ENCODE results near the gene POGZ. TPM values are rescaled to one million over a fixed set of nuclear protein-coding genes. Genes with fewer than 3 reads are reported as not detected.

Gene POGZ
- total RNA-seq, 1 donor from 2014 or later, result 135 TPM

DNA sequence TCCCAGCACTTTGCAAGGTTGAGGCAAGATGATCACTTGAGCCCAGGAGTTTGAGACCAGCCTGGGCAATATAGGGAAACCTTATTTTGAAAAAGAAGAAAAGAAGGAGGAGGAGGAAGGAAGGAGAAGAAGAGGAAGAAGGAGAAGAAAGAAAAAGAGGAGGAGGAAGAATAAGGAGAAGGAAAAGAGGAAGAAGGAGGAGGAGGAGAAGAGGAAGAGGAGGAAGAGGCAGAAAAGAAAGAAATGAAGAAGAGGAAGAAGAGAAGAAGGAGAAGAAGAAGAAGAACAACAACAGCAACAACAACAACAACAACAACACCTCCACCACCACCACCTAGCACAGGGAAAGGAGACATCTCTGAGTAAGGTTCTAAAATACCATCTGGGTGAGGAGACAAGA lies 97.4 kb downstream of the POGZ start:
- POLR2A ChIA-PET, result no interaction called here
- TF ChIP-seq, protein P1, sequence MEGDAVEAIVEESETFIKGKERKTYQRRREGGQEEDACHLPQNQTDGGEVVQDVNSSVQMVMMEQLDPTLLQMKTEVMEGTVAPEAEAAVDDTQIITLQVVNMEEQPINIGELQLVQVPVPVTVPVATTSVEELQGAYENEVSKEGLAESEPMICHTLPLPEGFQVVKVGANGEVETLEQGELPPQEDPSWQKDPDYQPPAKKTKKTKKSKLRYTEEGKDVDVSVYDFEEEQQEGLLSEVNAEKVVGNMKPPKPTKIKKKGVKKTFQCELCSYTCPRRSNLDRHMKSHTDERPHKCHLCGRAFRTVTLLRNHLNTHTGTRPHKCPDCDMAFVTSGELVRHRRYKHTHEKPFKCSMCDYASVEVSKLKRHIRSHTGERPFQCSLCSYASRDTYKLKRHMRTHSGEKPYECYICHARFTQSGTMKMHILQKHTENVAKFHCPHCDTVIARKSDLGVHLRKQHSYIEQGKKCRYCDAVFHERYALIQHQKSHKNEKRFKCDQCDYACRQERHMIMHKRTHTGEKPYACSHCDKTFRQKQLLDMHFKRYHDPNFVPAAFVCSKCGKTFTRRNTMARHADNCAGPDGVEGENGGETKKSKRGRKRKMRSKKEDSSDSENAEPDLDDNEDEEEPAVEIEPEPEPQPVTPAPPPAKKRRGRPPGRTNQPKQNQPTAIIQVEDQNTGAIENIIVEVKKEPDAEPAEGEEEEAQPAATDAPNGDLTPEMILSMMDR (IDR thresholded peaks at IDR 0.05), result no peak
- Mint-ChIP-seq H3K9me3 (no peaks in the 10 kb centered on the region), H3K4me1 (no peaks in the 10 kb centered on the region), H3K4me3 (no peak overlapping the region), H3K36me3 (ENCODE audit: low read depth) (no peaks in the 10 kb centered on the region), H3K27ac (no peak overlapping the region), H3K27me3 (no peaks in the 10 kb centered on the region)
- ATAC-seq (ENCODE audit: low read depth) (no peak), DNase-seq (no peak)
- intact Hi-C loops (cut with micrococcal nuclease), result no loop called here
- CTCF ChIA-PET, result no interaction called here

DNA sequence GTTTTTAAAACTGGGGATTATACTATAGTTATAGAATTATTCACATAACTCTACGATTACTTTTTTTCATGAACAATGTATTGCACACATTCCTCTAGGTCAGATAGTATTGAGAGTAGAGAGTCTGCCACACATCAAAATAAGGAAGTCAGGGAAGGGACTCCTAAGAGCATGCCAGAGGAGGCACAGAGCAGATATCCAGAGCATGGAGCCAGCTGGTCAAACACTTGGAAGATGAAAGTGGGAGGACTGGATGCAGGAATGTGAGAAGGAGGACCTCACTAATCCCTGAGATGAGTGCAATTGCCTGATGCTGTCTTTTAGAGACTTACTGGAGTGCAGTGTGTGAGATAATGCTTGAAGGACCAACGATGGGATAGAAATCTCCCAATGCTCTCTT lies 102.6 kb downstream of the POGZ start:
- H3K36me3 Mint-ChIP-seq (ENCODE audit: low read depth), result no peaks in the 10 kb centered on the region
- TF ChIP-seq, protein P1 (IDR thresholded peaks at IDR 0.05), result no peak
- H3K27me3 Mint-ChIP-seq, result no peaks in the 10 kb centered on the region
- intact Hi-C loops (cut with micrococcal nuclease), result no loop called here
- ATAC-seq (ENCODE audit: low read depth) (no peak), DNase-seq (no peak)
- CTCF ChIA-PET, result no interaction called here
- H3K9me3 Mint-ChIP-seq, result peaks cover 4% of the 10 kb centered on the region
- no peak overlapping the region for H3K27ac Mint-ChIP-seq
- no peak overlapping the region for H3K4me3 Mint-ChIP-seq
- POLR2A ChIA-PET, result interaction anchor here (0.7 to 1.1 kb wide), 2 partner anchors 10 to 16 kb away, joined by 3 read pairs; partner anchors contain the start of gene RFX5
- H3K4me1 Mint-ChIP-seq, result no peaks in the 10 kb centered on the region

Other genes starting within 250 kb of the POGZ start
- gene PSMD4, start 204.8 kb downstream of the POGZ start, total RNA-seq, result 189 and 201 TPM in 2 replicates
- 38.8 and 40.3 TPM in 2 replicates for gene ZNF687, start 177.2 kb downstream of the POGZ start, total RNA-seq
- gene PI4KB, start 132.1 kb downstream of the POGZ start, total RNA-seq, result 112 and 113 TPM in 2 replicates
- 222 and 262 TPM in 2 replicates for gene RFX5, start 112.2 kb downstream of the POGZ start, total RNA-seq
- gene SELENBP1, start 86.8 kb downstream of the POGZ start, total RNA-seq, result not detected in 2 replicates
- 310 and 330 TPM in 2 replicates for gene PSMB4, start 59.9 kb downstream of the POGZ start, total RNA-seq
- 0.22 and 0.37 TPM in 2 replicates for gene CGN, start 51.9 kb upstream of the POGZ start, total RNA-seq
- 2.3 and 2.4 TPM in 2 replicates for gene TUFT1, start 80.8 kb upstream of the POGZ start, total RNA-seq
- 22.2 and 27.6 TPM in 2 replicates for gene SNX27, start 152.6 kb upstream of the POGZ start, total RNA-seq